ENCODE data around the gene ABLIM1.

The ABLIM1 gene

GRCh38 chr10:114402871-114403540 lies 255.1 kb downstream of the ABLIM1 start:
- no peak for DNase-seq

- DNase-seq: no peak
Measured at GRCh38 chr10:114402233-114402632, 255.8 kb downstream of the ABLIM1 start.

GRCh38 chr10:114401195-114401791 lies 256.8 kb downstream of the ABLIM1 start:
- no peak for DNase-seq

- DNase-seq: no peak
Measured at GRCh38 chr10:114400091-114400490, 258.0 kb downstream of the ABLIM1 start.

GRCh38 chr10:114399576-114399975 lies 258.5 kb downstream of the ABLIM1 start:
- no peak for DNase-seq

- no peak for DNase-seq
Measured at GRCh38 chr10:114398587-114399331, 259.3 kb downstream of the ABLIM1 start.

- no peak for DNase-seq
Measured at GRCh38 chr10:114397651-114398145, 260.4 kb downstream of the ABLIM1 start.

GRCh38 chr10:114396464-114396863 lies 261.6 kb downstream of the ABLIM1 start:
- DNase-seq: no peak

GRCh38 chr10:114395366-114396022 lies 262.6 kb downstream of the ABLIM1 start:
- no peak for DNase-seq

- no peak for DNase-seq
Measured at GRCh38 chr10:114394531-114394930, 263.5 kb downstream of the ABLIM1 start.

GRCh38 chr10:114393886-114394285 lies 264.2 kb downstream of the ABLIM1 start:
- no peak for DNase-seq

GRCh38 chr10:114393482-114393881 lies 264.6 kb downstream of the ABLIM1 start:
- DNase-seq: no peak

- DNase-seq: no peak
Measured at GRCh38 chr10:114392112-114392835, 265.8 kb downstream of the ABLIM1 start.

GRCh38 chr10:114391599-114391998 lies 266.5 kb downstream of the ABLIM1 start:
- DNase-seq: no peak

GRCh38 chr10:114389426-114389825 lies 268.6 kb downstream of the ABLIM1 start:
- no peak for DNase-seq

- no peak for DNase-seq
Measured at GRCh38 chr10:114388275-114388674, 269.8 kb downstream of the ABLIM1 start.

- DNase-seq: no peak
Measured at GRCh38 chr10:114387784-114388183, 270.3 kb downstream of the ABLIM1 start.

GRCh38 chr10:114386452-114386851 lies 271.6 kb downstream of the ABLIM1 start:
- DNase-seq: no peak

- DNase-seq: no peak
Measured at GRCh38 chr10:114385557-114385956, 272.5 kb downstream of the ABLIM1 start.

GRCh38 chr10:114384601-114385000 lies 273.5 kb downstream of the ABLIM1 start:
- DNase-seq: no peak

GRCh38 chr10:114384181-114384580 lies 273.9 kb downstream of the ABLIM1 start:
- DNase-seq: no peak
